Endothelial cell of umbilical vein (primary cell): ENCODE measurements around the gene OCA2. TPM values are rescaled to one million over a fixed set of nuclear protein-coding genes. Genes with fewer than 3 reads are reported as not detected.

Experiments used
- BruUV-seq: library from RNA; stranded (reverse); fragments of 400-500 nt; replicated peaks from 2 replicates; lab custom pipeline; 2021; lab: Mats Ljungman, UMichigan
- CTCF ChIA-PET: fragments of 300-600, 350-600 bp; sonication (Branson Sonifier 250); formaldehyde crosslinking; loops from one replicate; lab custom pipeline; 2021; ENCODE audit warnings: antibody characterized with exemption, inconsistent platforms; lab: Charles Lee
- POLR2A ChIA-PET: fragments of 300-600, 350-600 bp; sonication (Branson Sonifier 250); formaldehyde crosslinking; loops from one replicate; lab custom pipeline; 2021; ENCODE audit warnings: antibody characterized with exemption, inconsistent platforms; lab: Charles Lee
- DNase-seq: peaks from one replicate; pipeline ENCODE4 v3.0.0-alpha.2; 2011; ENCODE audit warnings: low read depth, low spot score
- FAIRE-seq: peaks from 2 replicates; lab custom pipeline; 2011; peaks lifted over from hg19 to GRCh38; lab: Jason Lieb, UNC
- H2AFZ ChIP-seq: 2 replicates; pipeline ENCODE4 v1.6.0; 2012; ENCODE audit warnings: low read depth, low read length, control low read depth, inconsistent platforms
- H3K27ac ChIP-seq: 2 replicates; pipeline ENCODE4 v1.5.1; 2011; ENCODE audit warnings: low read depth, mild to moderate bottlenecking, control low read depth, low read length, moderate library complexity; ENCODE audit not compliant: insufficient read depth
- H3K27me3 ChIP-seq, 2 experiments: 2 replicates each; pipeline versions ENCODE4 v1.6.0 to v1.6.1; 2011; ENCODE audit warnings: low read length in 2 of 2, mixed read lengths in 1 of 2; ENCODE audit not compliant: control insufficient read depth in 2 of 2, insufficient read depth in 2 of 2
- H3K36me3 ChIP-seq, 2 experiments: 2 replicates in 1 of 2; 3 replicates in 1 of 2; pipeline ENCODE4 v1.5.1; 2011; ENCODE audit warnings: low read length in 2 of 2, mild to moderate bottlenecking in 1 of 2, moderate library complexity in 1 of 2; ENCODE audit not compliant: control insufficient read depth in 2 of 2, insufficient read depth in 2 of 2; ENCODE audit errors: extremely low read depth in 1 of 2
- H3K4me1 ChIP-seq: 3 replicates; pipeline ENCODE4 v1.5.1; 2011; ENCODE audit warnings: mild to moderate bottlenecking, low read length; ENCODE audit not compliant: control insufficient read depth, insufficient read depth; ENCODE audit errors: extremely low read depth
- H3K4me2 ChIP-seq: 2 replicates; pipeline ENCODE4 v1.6.1; 2011; ENCODE audit warnings: low read length, control low read depth, mixed read lengths; ENCODE audit not compliant: insufficient read depth
- H3K4me3 ChIP-seq, 3 experiments: fragments of 200-600 bp in 1 of 3; sonication (generic), shearing (Covaris generic) in 1 of 3; replicated peaks in 1 of 3; 2 replicates each; pipeline ENCODE4 v1.5.1; 2011 to 2016; ENCODE audit warnings: control low read depth in 3 of 3, low read length in 3 of 3, mild to moderate bottlenecking in 2 of 3, inconsistent platforms in 1 of 3, low read depth in 1 of 3, moderate library complexity in 1 of 3; ENCODE audit not compliant: insufficient read depth in 1 of 3
- H3K79me2 ChIP-seq: 2 replicates; pipeline ENCODE4 v1.6.0; 2012; ENCODE audit warnings: low read length, inconsistent platforms; ENCODE audit not compliant: control insufficient read depth, insufficient read depth
- H3K9ac ChIP-seq: replicated peaks from 2 replicates; pipeline ENCODE3; 2011; ENCODE audit warnings: low read length, control low read depth; ENCODE audit not compliant: insufficient read depth; ENCODE audit errors: extremely low read depth
- H3K9me1 ChIP-seq: replicated peaks from 3 replicates; pipeline ENCODE4 v1.6.0; 2011; ENCODE audit warnings: mild to moderate bottlenecking, low read length; ENCODE audit not compliant: control insufficient read depth, insufficient read depth; ENCODE audit errors: extremely low read depth
- H3K9me3 ChIP-seq: replicated peaks from 2 replicates; pipeline ENCODE4 v1.5.1; 2012; ENCODE audit warnings: low read length, inconsistent platforms; ENCODE audit not compliant: control insufficient read depth, insufficient read depth
- H4K20me1 ChIP-seq: replicated peaks from 2 replicates; pipeline ENCODE3; 2011; ENCODE audit warnings: mild to moderate bottlenecking, low read length; ENCODE audit not compliant: control insufficient read depth, insufficient read depth; ENCODE audit errors: extremely low read depth
- EZH2 ChIP-seq: IDR thresholded peaks from 2 replicates; pipeline ENCODE4 v1.6.1; 2012; ENCODE audit warnings: borderline replicate concordance, low read depth, mild to moderate bottlenecking, moderate library complexity, low read length, inconsistent platforms; ENCODE audit not compliant: severe bottlenecking
- FOS ChIP-seq: IDR thresholded peaks from 2 replicates; pipeline ENCODE4 v1.6.1; 2011; ENCODE audit warnings: mild to moderate bottlenecking, low read length, moderate library complexity, borderline replicate concordance; ENCODE audit not compliant: insufficient read depth
- GATA2 ChIP-seq: IDR thresholded peaks from 2 replicates; pipeline ENCODE4 v1.7.0; 2011; ENCODE audit warnings: low read depth, mild to moderate bottlenecking, moderate library complexity, mixed read lengths, low read length; ENCODE audit not compliant: insufficient read length, insufficient read depth
- JUN ChIP-seq: IDR thresholded peaks from 2 replicates; pipeline ENCODE4 v1.6.1; 2011; ENCODE audit warnings: borderline replicate concordance, low read depth; ENCODE audit not compliant: insufficient read length, insufficient read depth
- MYC ChIP-seq: IDR thresholded peaks from one replicate; pipeline ENCODE4 v1.6.1; 2011; ENCODE audit warnings: mild to moderate bottlenecking, low read depth, low read length
- POLR2A ChIP-seq: IDR thresholded peaks from 2 replicates; pipeline ENCODE4 v1.6.1; 2012; ENCODE audit warnings: low read depth, mild to moderate bottlenecking, control low read depth, low read length
- POLR2AphosphoS5 ChIP-seq: IDR thresholded peaks from 2 replicates; pipeline ENCODE4 v1.6.1; 2012; ENCODE audit warnings: low read depth, mild to moderate bottlenecking, control low read depth, low read length, moderate library complexity; ENCODE audit not compliant: insufficient read depth
- dilution Hi-C: fragments of 300-500 bp; cut with MboI; formaldehyde crosslinking; loops from one replicate; pipeline ENCODE4 v1.15.0; 2019; ENCODE audit warnings: low sequenced_read_pairs; ENCODE audit not compliant: extremely low pct_ligation_motif_present
- intact Hi-C: fragments of 100-400 bp; cut with micrococcal nuclease; formaldehyde crosslinking; loops from one replicate; pipeline ENCODE4 v1.10.0; 2022
- polyA plus RNA-seq, 4 experiments: library from polyadenylated mRNA; depleted of rRNA in 3 of 4; stranded (reverse) in 3 of 4; unstranded in 1 of 4; fragments of >200 nt; gene quantifications; 2 replicates each; pipeline versions ENCODE4 v1.2.1 to v1.2.3, GENCODE V29; 2011 to 2012; ENCODE audit warnings: missing spikeins in 1 of 4
- total RNA-seq: library from RNA; stranded (reverse); gene quantifications from 2 replicates; pipeline ENCODE4 v1.2.3, GENCODE V29; 2021
- TF ChIP-seq, protein P1 (sequence below), 2 donors: IDR thresholded peaks; 1 replicate in 1 of 2; 2 replicates in 1 of 2; pipeline ENCODE4 v1.5.1; 2011; ENCODE audit warnings: low read length in 2 of 2, mild to moderate bottlenecking in 2 of 2, moderate library complexity in 2 of 2, control low read depth in 1 of 2, inconsistent platforms in 1 of 2, low read depth in 1 of 2; ENCODE audit not compliant: insufficient read depth in 1 of 2; ENCODE audit errors: extremely low read depth in 1 of 2
- TF ChIP-seq, protein P2 (sequence below): IDR thresholded peaks from 2 replicates; pipeline ENCODE4 v1.6.1; 2011; ENCODE audit not compliant: insufficient read depth, insufficient read length

The OCA2 gene
- total and polyA plus RNA-seq, 2 donors (not counting 3 experiments of a cell fraction or from before 2014, with no cell fraction given) = not detected

DNA sequence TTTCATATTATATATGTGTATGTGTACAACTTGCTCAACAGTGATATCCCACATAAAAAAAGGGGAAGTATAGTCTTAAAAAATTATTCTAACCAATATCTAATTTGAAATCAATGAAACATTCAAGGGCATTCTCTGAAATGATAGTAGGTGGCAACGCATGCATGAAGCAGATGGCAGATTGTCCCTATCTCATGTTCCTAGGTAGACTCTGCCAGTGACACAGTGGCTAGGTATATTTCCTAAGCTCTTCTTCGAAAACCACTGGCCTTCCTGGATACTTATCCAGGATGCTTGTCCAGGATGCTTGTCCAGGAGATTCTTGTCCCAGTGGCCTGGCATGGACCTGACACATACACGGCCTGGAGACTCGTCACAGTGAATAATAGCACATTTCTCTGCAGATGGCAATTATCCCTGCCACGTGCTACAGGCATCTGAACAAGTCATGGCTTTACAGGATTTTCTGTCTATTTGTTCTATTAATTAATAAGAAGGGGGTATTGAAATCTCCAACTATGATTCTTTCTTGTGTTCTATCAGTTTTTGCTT is 54.9 kb downstream of the OCA2 start:
- H4K20me1 ChIP-seq = no peaks in the 10 kb centered on the region
- POLR2A ChIA-PET = no interaction called here
- CTCF ChIA-PET = no interaction called here

More for the DNA sequence above, 54.9 kb downstream of the OCA2 start:
- no peak for FAIRE-seq
- Histone ChIP-seq H3K36me3 (no peaks in the 10 kb centered on the region), H3K4me1 (no peaks in the 10 kb centered on the region), H3K9me1 (no peaks in the 10 kb centered on the region), H3K4me2 (no peak overlapping the region), H3K79me2 (no peaks in the 10 kb centered on the region), H3K27ac (no peak overlapping the region), H3K4me3 (no peak overlapping the region), H2AFZ (no peak overlapping the region), H3K9ac (no peak overlapping the region), H3K9me3 (no peaks in the 10 kb centered on the region), H3K27me3 (no peaks in the 10 kb centered on the region)
- dilution Hi-C loops = no loop called here
- intact Hi-C loops = no loop called here
- DNase-seq = no peak
- no TSS peak for BruUV-seq
- TF ChIP-seq FOS (no peak), POLR2AphosphoS5 (no peak), MYC (no peak), POLR2A (no peak), GATA2 (no peak), JUN (no peak), EZH2 (no peak)
- TF ChIP-seq, protein P1, sequence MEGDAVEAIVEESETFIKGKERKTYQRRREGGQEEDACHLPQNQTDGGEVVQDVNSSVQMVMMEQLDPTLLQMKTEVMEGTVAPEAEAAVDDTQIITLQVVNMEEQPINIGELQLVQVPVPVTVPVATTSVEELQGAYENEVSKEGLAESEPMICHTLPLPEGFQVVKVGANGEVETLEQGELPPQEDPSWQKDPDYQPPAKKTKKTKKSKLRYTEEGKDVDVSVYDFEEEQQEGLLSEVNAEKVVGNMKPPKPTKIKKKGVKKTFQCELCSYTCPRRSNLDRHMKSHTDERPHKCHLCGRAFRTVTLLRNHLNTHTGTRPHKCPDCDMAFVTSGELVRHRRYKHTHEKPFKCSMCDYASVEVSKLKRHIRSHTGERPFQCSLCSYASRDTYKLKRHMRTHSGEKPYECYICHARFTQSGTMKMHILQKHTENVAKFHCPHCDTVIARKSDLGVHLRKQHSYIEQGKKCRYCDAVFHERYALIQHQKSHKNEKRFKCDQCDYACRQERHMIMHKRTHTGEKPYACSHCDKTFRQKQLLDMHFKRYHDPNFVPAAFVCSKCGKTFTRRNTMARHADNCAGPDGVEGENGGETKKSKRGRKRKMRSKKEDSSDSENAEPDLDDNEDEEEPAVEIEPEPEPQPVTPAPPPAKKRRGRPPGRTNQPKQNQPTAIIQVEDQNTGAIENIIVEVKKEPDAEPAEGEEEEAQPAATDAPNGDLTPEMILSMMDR (IDR thresholded peaks at IDR 0.05; ENCODE audit: extremely low read depth in 1 of 2, insufficient read depth in 1 of 2, low read depth in 1 of 2, low read length in 2 of 2) = no peak
- TF ChIP-seq, protein P2, sequence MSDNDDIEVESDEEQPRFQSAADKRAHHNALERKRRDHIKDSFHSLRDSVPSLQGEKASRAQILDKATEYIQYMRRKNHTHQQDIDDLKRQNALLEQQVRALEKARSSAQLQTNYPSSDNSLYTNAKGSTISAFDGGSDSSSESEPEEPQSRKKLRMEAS = no peak
